H9 (cell line): Measurements from ENCODE around the gene OR52H1. TPM values are rescaled to one million over a fixed set of nuclear protein-coding genes. Genes with fewer than 3 reads are reported as not detected.

Experiments
- DNase-seq: peaks from one replicate; pipeline ENCODE4 v3.0.0-alpha.2; 2017
- H2AFZ ChIP-seq: one replicate; pipeline ENCODE4 v1.6.1; 2013; ENCODE audit warnings: mild to moderate bottlenecking, low read length, control low read depth, moderate library complexity
- H2AK5ac ChIP-seq: 2 replicates; pipeline ENCODE4 v1.6.1; 2013; ENCODE audit warnings: low read length, control low read depth, mixed read lengths; ENCODE audit not compliant: insufficient read length
- H2BK120ac ChIP-seq: one replicate; pipeline ENCODE4 v1.6.1; 2013; ENCODE audit warnings: low read depth, mild to moderate bottlenecking, low read length, control low read depth, inconsistent platforms; ENCODE audit not compliant: poor library complexity, severe bottlenecking
- H2BK12ac ChIP-seq: 2 replicates; pipeline ENCODE4 v1.6.1; 2013; ENCODE audit warnings: low read length, control low read depth, mixed read lengths, low read depth; ENCODE audit not compliant: insufficient read length
- H2BK15ac ChIP-seq: 2 replicates; pipeline ENCODE4 v1.6.1; 2013; ENCODE audit warnings: low read depth, low read length, control low read depth
- H2BK20ac ChIP-seq: one replicate; pipeline ENCODE4 v1.6.1; 2013; ENCODE audit warnings: low read depth, mild to moderate bottlenecking, low read length, control low read depth, inconsistent platforms; ENCODE audit not compliant: poor library complexity, severe bottlenecking
- H2BK5ac ChIP-seq: 2 replicates; pipeline ENCODE4 v1.6.1; 2013; ENCODE audit warnings: low read length, control low read depth, mixed read lengths; ENCODE audit not compliant: insufficient read length
- H3K14ac ChIP-seq: 2 replicates; pipeline ENCODE4 v1.6.1; 2013; ENCODE audit warnings: low read length, control low read depth; ENCODE audit not compliant: insufficient read depth
- H3K18ac ChIP-seq: 2 replicates; pipeline ENCODE4 v1.6.1; 2013; ENCODE audit warnings: low read depth, mild to moderate bottlenecking, mixed read lengths, low read length, control low read depth; ENCODE audit not compliant: insufficient read length
- H3K23ac ChIP-seq: 2 replicates; pipeline ENCODE4 v1.6.1; 2013; ENCODE audit warnings: low read length, control low read depth, mixed read lengths, low read depth; ENCODE audit not compliant: insufficient read length
- H3K23me2 ChIP-seq: 2 replicates; pipeline ENCODE4 v1.6.1; 2013; ENCODE audit warnings: low read depth, mild to moderate bottlenecking, mixed read lengths, low read length, control low read depth; ENCODE audit not compliant: insufficient read length, poor library complexity, severe bottlenecking
- H3K27ac ChIP-seq: 2 replicates; pipeline ENCODE4 v1.5.1; 2013; ENCODE audit warnings: low read length, control low read depth, mixed read lengths, low read depth; ENCODE audit not compliant: insufficient read length
- H3K27me3 ChIP-seq: 2 replicates; pipeline ENCODE4 v1.6.1; 2013; ENCODE audit warnings: low read length, control low read depth, inconsistent platforms; ENCODE audit not compliant: insufficient read depth
- H3K4ac ChIP-seq: 2 replicates; pipeline ENCODE4 v1.6.1; 2013; ENCODE audit warnings: low read depth, mild to moderate bottlenecking, control low read depth, inconsistent platforms, low read length, moderate library complexity
- H3K4me1 ChIP-seq: 2 replicates; pipeline ENCODE4 v1.6.1; 2013; ENCODE audit warnings: low read length, control low read depth, inconsistent platforms; ENCODE audit not compliant: insufficient read depth
- H3K4me2 ChIP-seq: 2 replicates; pipeline ENCODE4 v1.6.1; 2013; ENCODE audit warnings: low read length, control low read depth, mixed read lengths; ENCODE audit not compliant: insufficient read length, insufficient read depth
- H3K56ac ChIP-seq: 2 replicates; pipeline ENCODE4 v1.6.1; 2013; ENCODE audit warnings: low read depth, mild to moderate bottlenecking, mixed read lengths, low read length, control low read depth; ENCODE audit not compliant: insufficient read length
- H3K79me1 ChIP-seq: 2 replicates; pipeline ENCODE4 v1.6.1; 2013; ENCODE audit warnings: low read depth, mild to moderate bottlenecking, moderate library complexity, low read length, control low read depth, inconsistent platforms; ENCODE audit not compliant: insufficient read depth, poor library complexity, severe bottlenecking
- H3K79me2 ChIP-seq: 2 replicates; pipeline ENCODE4 v1.6.1; 2013; ENCODE audit warnings: low read length, control low read depth, inconsistent platforms; ENCODE audit not compliant: insufficient read depth
- H3K9ac ChIP-seq: 2 replicates; pipeline ENCODE4 v1.6.1; 2013; ENCODE audit warnings: low read length, control low read depth, mixed read lengths; ENCODE audit not compliant: insufficient read length; ENCODE audit errors: extremely low read depth
- H3K9me3 ChIP-seq: one replicate; pipeline ENCODE4 v1.6.1; 2013; ENCODE audit warnings: low read depth, low read length, inconsistent platforms; ENCODE audit not compliant: control insufficient read depth
- H3T11ph ChIP-seq: one replicate; pipeline ENCODE4 v1.6.1; 2013; ENCODE audit warnings: mild to moderate bottlenecking, low read length, control low read depth, inconsistent platforms
- H4K20me1 ChIP-seq: one replicate; pipeline ENCODE4 v1.6.1; 2013; ENCODE audit not compliant: control insufficient read depth, insufficient read length, insufficient read depth
- H4K5ac ChIP-seq: 2 replicates; pipeline ENCODE4 v1.6.1; 2013; ENCODE audit warnings: low read depth, mild to moderate bottlenecking, mixed read lengths, low read length, control low read depth; ENCODE audit not compliant: insufficient read length
- H4K8ac ChIP-seq: replicated peaks from 2 replicates; pipeline ENCODE4 v1.6.1; 2013; ENCODE audit warnings: low read length, control low read depth, mixed read lengths, low read depth; ENCODE audit not compliant: insufficient read length
- H4K91ac ChIP-seq: 2 replicates; pipeline ENCODE4 v1.6.1; 2013; ENCODE audit warnings: low read depth, mild to moderate bottlenecking, moderate library complexity, mixed read lengths, low read length, control low read depth; ENCODE audit not compliant: insufficient read length
- H3K27ac Mint-ChIP-seq, 3 experiments: 2 replicates in 2 of 3; 3 replicates in 1 of 3; pipeline ENCODE4 v1.8.0; 2020 to 2021; ENCODE audit warnings: mixed read lengths in 3 of 3, mild to moderate bottlenecking in 1 of 3, moderate library complexity in 1 of 3
- H3K27me3 Mint-ChIP-seq: 2 replicates; pipeline ENCODE4 v1.8.0; 2021; ENCODE audit warnings: low read depth, mild to moderate bottlenecking, moderate library complexity, mixed read lengths
- H3K36me3 Mint-ChIP-seq, 3 experiments: 2 replicates in 2 of 3; 3 replicates in 1 of 3; pipeline ENCODE4 v1.8.0; 2020 to 2021; ENCODE audit warnings: low read depth in 3 of 3, mixed read lengths in 3 of 3; ENCODE audit not compliant: insufficient read depth in 1 of 3
- H3K4me1 Mint-ChIP-seq, 2 experiments: 2 replicates each; pipeline ENCODE4 v1.8.0; 2020; ENCODE audit warnings: mixed read lengths in 2 of 2
- H3K4me3 Mint-ChIP-seq, 2 experiments: 2 replicates in 1 of 2; 3 replicates in 1 of 2; pipeline ENCODE4 v1.8.0; 2020 to 2021; ENCODE audit warnings: mild to moderate bottlenecking in 2 of 2, mixed read lengths in 2 of 2, moderate library complexity in 1 of 2
- H3K9me3 Mint-ChIP-seq, 2 experiments: 2 replicates in 1 of 2; 3 replicates in 1 of 2; pipeline ENCODE4 v1.8.0; 2020; ENCODE audit warnings: mild to moderate bottlenecking in 2 of 2, mixed read lengths in 2 of 2, moderate library complexity in 1 of 2
- total RNA-seq: library from RNA; stranded (reverse); gene quantifications from 2 replicates; pipeline ENCODE4 v1.2.1, GENCODE V29; 2021
- TF ChIP-seq, protein P1 (sequence below): fragments of 200-600 bp; sonication (generic); conservative IDR thresholded peaks from 3 replicates; pipeline ENCODE4 v1.8.0; 2021; ENCODE audit warnings: antibody characterized with exemption, mild to moderate bottlenecking

The OR52H1 gene
- total RNA-seq, 1 experiment from 2014 or later: not detected

DNA sequence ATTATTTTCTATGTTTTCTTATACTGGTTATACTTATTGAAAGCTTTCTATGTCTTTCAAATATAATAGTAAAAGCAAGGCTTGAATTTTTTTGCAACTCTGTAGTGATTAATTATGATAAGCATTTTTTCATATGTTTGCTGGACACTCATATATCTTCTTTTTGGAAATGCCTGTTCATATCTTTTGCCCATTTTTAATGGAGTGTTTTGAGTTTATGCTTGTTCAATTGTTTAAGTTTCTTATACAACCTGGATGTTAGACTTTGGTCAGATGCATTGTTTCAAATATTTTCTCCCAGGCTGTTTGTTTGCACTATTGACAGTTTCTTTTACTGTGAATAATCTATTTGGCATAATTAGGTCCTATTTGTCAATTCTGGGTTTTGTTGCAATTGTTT lies 11.9 kb downstream of the OR52H1 start:
- Histone ChIP-seq H3K27me3 (no peaks in the 10 kb centered on the region), H4K5ac (no peak overlapping the region), H3K56ac (no peak overlapping the region), H3K9ac (no peak overlapping the region), H4K20me1 (no peaks in the 10 kb centered on the region), H2AFZ (no peak overlapping the region), H3T11ph (no peak overlapping the region), H2BK12ac (no peak overlapping the region), H3K9me3 (no peaks in the 10 kb centered on the region), H4K91ac (no peak overlapping the region), H2BK15ac (no peak overlapping the region), H3K4me2 (no peak overlapping the region), H3K23me2 (no peaks in the 10 kb centered on the region), H3K27ac (no peak overlapping the region), H3K23ac (no peak overlapping the region), H3K4me1 (no peaks in the 10 kb centered on the region), H2BK5ac (no peak overlapping the region), H3K4ac (no peak overlapping the region), H4K8ac (no peak overlapping the region), H2AK5ac (no peak overlapping the region), H3K18ac (no peak overlapping the region), H3K79me1 (no peaks in the 10 kb centered on the region), H3K79me2 (no peaks in the 10 kb centered on the region), H2BK20ac (no peak overlapping the region), H3K14ac (no peak overlapping the region), H2BK120ac (no peak overlapping the region)
- H3K27me3 Mint-ChIP-seq: peaks cover 2% of the 10 kb centered on the region; the same call in 1 of the 2 replicates
- H3K36me3 Mint-ChIP-seq: peaks cover 0 to 6% (median 0%) of the 10 kb centered on the region in 3 experiments; a peak in 2 of 7 replicates
- no peaks in the 10 kb centered on the region for H3K4me1 Mint-ChIP-seq
- no peak for DNase-seq
- H3K27ac Mint-ChIP-seq: no peak overlapping the region
- no peak overlapping the region for H3K4me3 Mint-ChIP-seq
- TF ChIP-seq, protein P1, sequence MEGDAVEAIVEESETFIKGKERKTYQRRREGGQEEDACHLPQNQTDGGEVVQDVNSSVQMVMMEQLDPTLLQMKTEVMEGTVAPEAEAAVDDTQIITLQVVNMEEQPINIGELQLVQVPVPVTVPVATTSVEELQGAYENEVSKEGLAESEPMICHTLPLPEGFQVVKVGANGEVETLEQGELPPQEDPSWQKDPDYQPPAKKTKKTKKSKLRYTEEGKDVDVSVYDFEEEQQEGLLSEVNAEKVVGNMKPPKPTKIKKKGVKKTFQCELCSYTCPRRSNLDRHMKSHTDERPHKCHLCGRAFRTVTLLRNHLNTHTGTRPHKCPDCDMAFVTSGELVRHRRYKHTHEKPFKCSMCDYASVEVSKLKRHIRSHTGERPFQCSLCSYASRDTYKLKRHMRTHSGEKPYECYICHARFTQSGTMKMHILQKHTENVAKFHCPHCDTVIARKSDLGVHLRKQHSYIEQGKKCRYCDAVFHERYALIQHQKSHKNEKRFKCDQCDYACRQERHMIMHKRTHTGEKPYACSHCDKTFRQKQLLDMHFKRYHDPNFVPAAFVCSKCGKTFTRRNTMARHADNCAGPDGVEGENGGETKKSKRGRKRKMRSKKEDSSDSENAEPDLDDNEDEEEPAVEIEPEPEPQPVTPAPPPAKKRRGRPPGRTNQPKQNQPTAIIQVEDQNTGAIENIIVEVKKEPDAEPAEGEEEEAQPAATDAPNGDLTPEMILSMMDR: no peak
- H3K9me3 Mint-ChIP-seq: peaks cover 6% of the 10 kb centered on the region in 2 experiments; a peak in 2 of 5 replicates
